HCT116 (cell line): ENCODE data around the gene ADGRA1.

Source experiments
- CEBPB ChIP-seq: IDR thresholded peaks from 2 replicates; pipeline ENCODE4 v1.6.1; 2012; ENCODE audit warnings: low read depth
- CTCF ChIP-seq, 3 experiments: fragments of 200-600 bp in 1 of 3; sonication (generic) in 1 of 3; IDR thresholded peaks in 2 of 3; conservative IDR thresholded peaks in 1 of 3; 2 replicates each; pipeline ENCODE4 v1.5.1; 2012 to 2017; ENCODE audit warnings: low read depth in 2 of 3, low read length in 2 of 3, antibody characterized with exemption in 1 of 3, borderline replicate concordance in 1 of 3, control low read depth in 1 of 3, mild to moderate bottlenecking in 1 of 3, mixed read lengths in 1 of 3, mixed run types in 1 of 3, moderate library complexity in 1 of 3; ENCODE audit not compliant: insufficient read depth in 1 of 3
- ZNF274 ChIP-seq: fragments of 200-500 bp; sonication (Bioruptor generic); IDR thresholded peaks from 2 replicates; pipeline ENCODE4 v1.6.1; 2014; ENCODE audit warnings: mild to moderate bottlenecking, low read depth, low read length, inconsistent platforms

- TF ChIP-seq CTCF (IDR thresholded peaks at IDR 0.05 in 2 of 3, conservative IDR thresholded peaks at IDR 0.05 in 1 of 3; ENCODE audit: borderline replicate concordance in 1 of 3, insufficient read depth in 1 of 3, low read depth in 2 of 3, low read length in 2 of 3): no peak
- no peak for TF ChIP-seq CEBPB
- TF ChIP-seq ZNF274: no peak
Measured at GRCh38 chr10:133160826-133161471, 73.2 kb downstream of the ADGRA1 start.
